PFSK-1 (cell line): ENCODE measurements around the gene CCDC8.

Experiments used
- FOXP2 ChIP-seq: optimal IDR thresholded peaks from 2 replicates; pipeline ENCODE3; 2011; ENCODE audit warnings: borderline replicate concordance, control low read depth, inconsistent platforms; ENCODE audit not compliant: insufficient read depth; ENCODE audit errors: extremely low read length, extremely low read depth
- POLR2AphosphoS5 ChIP-seq: IDR thresholded peaks from 2 replicates; pipeline ENCODE4 v1.6.1; 2012; ENCODE audit warnings: low read depth, mild to moderate bottlenecking, control low read depth, low read length, moderate library complexity
- REST ChIP-seq, 2 experiments: IDR thresholded peaks; 2 replicates each; pipeline versions ENCODE4 v1.6.1 to v1.8.0; 2011 to 2012; ENCODE audit warnings: low read depth in 2 of 2, low read length in 2 of 2, control low read depth in 1 of 2, inconsistent platforms in 1 of 2, mild to moderate bottlenecking in 1 of 2, moderate library complexity in 1 of 2; ENCODE audit not compliant: insufficient read depth in 1 of 2
- SIN3A ChIP-seq: IDR thresholded peaks from 2 replicates; pipeline ENCODE4 v1.6.1; 2012; ENCODE audit warnings: mild to moderate bottlenecking, low read length, moderate library complexity, borderline replicate concordance; ENCODE audit not compliant: insufficient read depth
- TAF1 ChIP-seq: IDR thresholded peaks from 2 replicates; pipeline ENCODE4 v1.6.1; 2012; ENCODE audit warnings: low read length, control low read depth, borderline replicate concordance; ENCODE audit not compliant: insufficient read depth

CCDC8 gene

GRCh38 chr19:46392837-46393236 is 20.5 kb downstream of the CCDC8 start:
- no peak for TF ChIP-seq SIN3A
- no peak for TF ChIP-seq TAF1
- TF ChIP-seq POLR2AphosphoS5: no peak
- no peak for TF ChIP-seq FOXP2
- no peak for TF ChIP-seq REST (IDR thresholded peaks at IDR 0.05; ENCODE audit: insufficient read depth in 1 of 2, low read depth in 2 of 2, low read length in 2 of 2)

- TF ChIP-seq SIN3A (no peak), FOXP2 (no peak), TAF1 (no peak), REST (IDR thresholded peaks at IDR 0.05; ENCODE audit: insufficient read depth in 1 of 2, low read depth in 2 of 2, low read length in 2 of 2) (no peak), POLR2AphosphoS5 (0 out of 2 replicates have a peak, but pooled peaks have one; percentile 24)
Observed at GRCh38 chr19:46392252-46392801, 21.0 kb downstream of the CCDC8 start.

GRCh38 chr19:46391296-46392251 is 21.8 kb downstream of the CCDC8 start:
- TF ChIP-seq SIN3A (no peak), FOXP2 (no peak), REST (IDR thresholded peaks at IDR 0.05; ENCODE audit: insufficient read depth in 1 of 2, low read depth in 2 of 2, low read length in 2 of 2) (no peak), TAF1 (no peak), POLR2AphosphoS5 (no peak)

GRCh38 chr19:46390866-46391265 is 22.5 kb downstream of the CCDC8 start:
- TF ChIP-seq FOXP2: no peak
- no peak for TF ChIP-seq REST (IDR thresholded peaks at IDR 0.05; ENCODE audit: insufficient read depth in 1 of 2, low read depth in 2 of 2, low read length in 2 of 2)
- no peak for TF ChIP-seq SIN3A
- TF ChIP-seq TAF1: no peak
- TF ChIP-seq POLR2AphosphoS5: no peak
